GM12878 (cell line): ENCODE results near the gene RENBP. TPM values are rescaled to one million over a fixed set of nuclear protein-coding genes. Genes with fewer than 3 reads are reported as not detected.
A peak's percentile ranks its signal among the peaks of the same experiment; 100 is the strongest.

ENCODE experiments used
- ATAC-seq: fragments of 200-7000 bp; cut with Tn5 transposase; 3 replicates; pipeline ENCODE4 v1.9.1; 2020; ENCODE audit warnings: mild to moderate bottlenecking, moderate library complexity
- BruUV-seq: library from RNA; stranded (reverse); fragments of 400-500 nt; replicated peaks from 2 replicates; lab custom pipeline; 2021; lab: Mats Ljungman, UMichigan
- CTCF ChIA-PET: fragments of 300-600 bp; sonication (Branson Sonifier 250); formaldehyde crosslinking; extraction: SDS; loops from one replicate; lab custom pipeline; 2021; ENCODE audit warnings: inconsistent platforms; lab: Yijun Ruan, JAX
- POLR2A ChIA-PET: fragments of 350-600 bp; formaldehyde crosslinking; extraction: SDS; loops from one replicate; lab custom pipeline; 2021; ENCODE audit warnings: inconsistent platforms; lab: Charles Lee
- RAD21 ChIA-PET: fragments of 300-600 bp; sonication (Branson Sonifier 250); formaldehyde crosslinking; loops from one replicate; lab custom pipeline; 2023; ENCODE audit warnings: antibody characterized with exemption; ENCODE audit not compliant: unreplicated experiment; lab: Charles Lee
- SMC1A ChIA-PET: fragments of 300-600 bp; sonication (Branson Sonifier 250); formaldehyde crosslinking; loops from one replicate; lab custom pipeline; 2023; ENCODE audit not compliant: unreplicated experiment, uncharacterized antibody; lab: Charles Lee
- DNase-seq: peaks from one replicate; pipeline ENCODE4 v3.0.0-alpha.2; 2011; ENCODE audit warnings: low read depth, low spot score
- FAIRE-seq: peaks from 3 replicates; lab custom pipeline; 2011; peaks lifted over from hg19 to GRCh38; lab: Jason Lieb, UNC
- H2AFZ ChIP-seq: 2 replicates; pipeline ENCODE4 v1.6.0; 2011; ENCODE audit warnings: low read depth, low read length, control low read depth; ENCODE audit not compliant: control insufficient read depth
- H3K27ac ChIP-seq: 2 replicates; pipeline ENCODE4 v1.5.1; 2011; ENCODE audit warnings: control low read depth; ENCODE audit not compliant: control insufficient read depth, insufficient read depth
- H3K27me3 ChIP-seq, 2 experiments: replicated peaks in 1 of 2; 2 replicates each; pipeline versions ENCODE4 v1.6.0 to v1.6.1; 2011; ENCODE audit warnings: low read length in 1 of 2; ENCODE audit not compliant: control insufficient read depth in 2 of 2, insufficient read depth in 2 of 2
- H3K36me3 ChIP-seq, 2 experiments: 2 replicates each; pipeline ENCODE4 v1.5.1; 2011; ENCODE audit warnings: low read length in 1 of 2; ENCODE audit not compliant: control insufficient read depth in 2 of 2, insufficient read depth in 2 of 2
- H3K4me1 ChIP-seq: 2 replicates; pipeline ENCODE4 v1.6.1; 2011; ENCODE audit warnings: mild to moderate bottlenecking, low read length, moderate library complexity, mixed read lengths; ENCODE audit not compliant: control insufficient read depth, insufficient read depth
- H3K4me2 ChIP-seq: 2 replicates; pipeline ENCODE4 v1.6.0; 2011; ENCODE audit warnings: control low read depth; ENCODE audit not compliant: control insufficient read depth, insufficient read depth
- H3K4me3 ChIP-seq: fragments of 200-600 bp; sonication (generic); 2 replicates; pipeline ENCODE4 v1.5.1; 2016
- H3K79me2 ChIP-seq: 2 replicates; pipeline ENCODE4 v1.6.0; 2011; ENCODE audit warnings: low read length; ENCODE audit not compliant: control insufficient read depth, insufficient read depth
- H3K9ac ChIP-seq: 2 replicates; pipeline ENCODE4 v1.8.0; 2011; ENCODE audit warnings: low read length, control low read depth, mixed read lengths; ENCODE audit not compliant: control insufficient read depth, insufficient read depth
- H3K9me3 ChIP-seq: replicated peaks from 3 replicates; pipeline ENCODE4 v1.5.1; 2011; ENCODE audit warnings: mild to moderate bottlenecking, low read length; ENCODE audit not compliant: control insufficient read depth, insufficient read depth
- H4K20me1 ChIP-seq: 2 replicates; pipeline ENCODE4 v1.6.0; 2011; ENCODE audit not compliant: control insufficient read depth, insufficient read depth
- LARP7 ChIP-seq: fragments of 450-650 bp; IDR thresholded peaks from 2 replicates; pipeline ENCODE4 v1.6.1; 2017; ENCODE audit warnings: mild to moderate bottlenecking
- POLR2AphosphoS2 ChIP-seq: IDR thresholded peaks from 2 replicates; pipeline ENCODE4 v1.6.1; 2011; ENCODE audit warnings: low read depth, mild to moderate bottlenecking, low read length, improper control_type of control experiment, moderate library complexity
- RCOR1 ChIP-seq: conservative IDR thresholded peaks from 2 replicates; pipeline ENCODE4 v1.6.1; 2012; ENCODE audit warnings: low read depth, low read length, improper control_type of control experiment
- STAT3 ChIP-seq: IDR thresholded peaks from 2 replicates; pipeline ENCODE4 v1.6.1; 2011; ENCODE audit warnings: low read depth, low read length, improper control_type of control experiment
- USF1 ChIP-seq: IDR thresholded peaks from 2 replicates; pipeline ENCODE4 v1.6.1; 2011; ENCODE audit warnings: borderline replicate concordance, low read depth, mild to moderate bottlenecking, moderate library complexity, mixed read lengths, low read length; ENCODE audit not compliant: insufficient read depth; ENCODE audit errors: extremely low read length
- ZNF592 ChIP-seq: fragments of 450-650 bp; IDR thresholded peaks from 2 replicates; pipeline ENCODE4 v1.6.1; 2017; ENCODE audit warnings: mild to moderate bottlenecking, moderate library complexity
- ZZZ3 ChIP-seq: IDR thresholded peaks from 2 replicates; pipeline ENCODE4 v1.6.1; 2011; ENCODE audit warnings: low read depth; ENCODE audit not compliant: control insufficient read depth, insufficient read length
- WGBS: methylation state at CpG from one replicate; pipeline ENCODE4 v1.1.6; 2016; ENCODE audit warnings: low lambda C conversion rate; ENCODE audit not compliant: insufficient replicate concordance, insufficient coverage; ENCODE audit errors: missing lambda C conversion rate; 5-methylcytosine and 5-hydroxymethylcytosine counted together
- in situ Hi-C: fragments of 300-500 bp; cut with MboI; formaldehyde crosslinking; loops from 9 replicates; pipeline ENCODE4 v1.14.3; 2018; ENCODE audit warnings: mixed read lengths
- intact Hi-C: fragments of 100-400 bp; cut with micrococcal nuclease; formaldehyde crosslinking; loops from one replicate; pipeline ENCODE4 v1.14.2; 2022; ENCODE audit not compliant: unreplicated experiment
- polyA plus RNA-seq, 11 experiments: library from polyadenylated mRNA; depleted of rRNA in 4 of 11; unstranded in 6 of 11; stranded (reverse) in 5 of 11; fragments of >200 nt; fragmentation: Nextera tagmentation in 4 of 11; fragmentation: Illumina TruSeq in 1 of 11; extraction: Ambion mirVana in 4 of 11; extraction: Trizol in 1 of 11; gene quantifications; 1 replicate in 1 of 11; 2 replicates in 10 of 11; pipeline versions ENCODE4 v1.2.1 to v1.2.3, GENCODE V29; 2011 to 2016; ENCODE audit warnings: inconsistent platforms in 2 of 11, missing spikeins in 2 of 11, low read depth in 1 of 11
- total RNA-seq, 4 experiments: library from RNA; depleted of rRNA in 3 of 4; stranded (reverse); fragments of >200 nt in 3 of 4; fragmentation: Illumina TruSeq in 1 of 4; extraction: Trizol in 1 of 4; gene quantifications; 2 replicates each; pipeline versions ENCODE4 v1.2.1 to v1.2.3, GENCODE V29; 2013 to 2021

The RENBP gene
- total and polyA plus RNA-seq, 10 of the 15 experiments (the other 5 are each of a cell fraction or from before 2014, with no cell fraction given): 0.36 to 4.9 (median 1.8) TPM; not detected in 3

GRCh38 chrX:153972368-153973126 is 28.1 kb upstream of the RENBP start, which contains the start of gene TMEM187 (continued):
- TF ChIP-seq USF1 (no peak), POLR2AphosphoS2 (0 out of 2 replicates have a peak, but pooled peaks have one; percentile 8)

- peak within 1 kb of the TSS; percentile 84 for H2AFZ ChIP-seq
- WGBS: 1% methylated on average over 55 of the region's 96 CpGs
- BruUV-seq: TSS peak; percentile 72
- H3K79me2 ChIP-seq: peaks cover 60% of the 10 kb centered on the region
- in situ Hi-C loops: no loop called here
- H3K4me2 ChIP-seq: peak within 1 kb of the TSS; percentile 59; the same call in 1 of the 2 replicates
- H3K27me3 ChIP-seq: no peaks in the 10 kb centered on the region
- H3K36me3 ChIP-seq: no peaks in the 10 kb centered on the region; a peak in 1 of 4 replicates
- ChIA-PET RAD21 (interaction anchor here (1.1 to 6.4 kb wide), 6 partner anchors 9 to 49 kb away, joined by 3 to 48 read pairs (median 7); partner anchors contain the start of gene ARHGAP4), SMC1A (interaction anchor here (0.8 to 1.6 kb wide), 6 partner anchors 9 to 49 kb away, joined by 3 to 6 read pairs (median 4); no protein-coding TSS in a partner anchor), CTCF (interaction anchor here (1.1 to 5.9 kb wide), 6 partner anchors 10 to 567 kb away, joined by 3 to 35 read pairs (median 6); no protein-coding TSS in a partner anchor), POLR2A (interaction anchor here (0.5 to 7.9 kb wide), 13 partner anchors 9 to 49 kb away, joined by 3 to 68 read pairs (median 8); partner anchors contain the start of genes ARHGAP4 and IRAK1)
- H3K4me1 ChIP-seq: peaks cover 19% of the 10 kb centered on the region
- peak within 1 kb of the TSS; percentile 99 for H3K27ac ChIP-seq
- ATAC-seq: peak; percentile 63
- H3K9me3 ChIP-seq: no peaks in the 10 kb centered on the region
- peak; percentile 69 for FAIRE-seq
- no peaks in the 10 kb centered on the region for H4K20me1 ChIP-seq
- H3K4me3 ChIP-seq: peak within 1 kb of the TSS; percentile 95
- peak; percentile 64 for DNase-seq
- H3K9ac ChIP-seq: peak within 1 kb of the TSS; percentile 96
- intact Hi-C loops: loop anchor here (2.0 to 5.0 kb wide), 2 partner anchors 45 to 126 kb away; partner anchors contain the start of genes ARHGAP4 and MECP2
- no peak for TF ChIP-seq ZZZ3
- no peak for TF ChIP-seq STAT3
- peak; percentile 68 for TF ChIP-seq LARP7
- no peak for TF ChIP-seq USF1
- TF ChIP-seq RCOR1: no peak
- 0 out of 2 replicates have a peak, but pooled peaks have one; percentile 15 for TF ChIP-seq ZNF592
Measured at GRCh38 chrX:153971450-153972367, 27.3 kb upstream of the RENBP start, which contains the start of gene HCFC1. Gene HCFC1 (minus strand): TSS chrX:153971818. CDS start chrX:153970840, 978 bp downstream.
